ENCODE measurements around the gene UBL4B. TPM values are rescaled to one million over a fixed set of nuclear protein-coding genes. Genes with fewer than 3 reads are reported as not detected.

Gene UBL4B
- total RNA-seq, 1 experiment from 2014 or later = not detected

DNA sequence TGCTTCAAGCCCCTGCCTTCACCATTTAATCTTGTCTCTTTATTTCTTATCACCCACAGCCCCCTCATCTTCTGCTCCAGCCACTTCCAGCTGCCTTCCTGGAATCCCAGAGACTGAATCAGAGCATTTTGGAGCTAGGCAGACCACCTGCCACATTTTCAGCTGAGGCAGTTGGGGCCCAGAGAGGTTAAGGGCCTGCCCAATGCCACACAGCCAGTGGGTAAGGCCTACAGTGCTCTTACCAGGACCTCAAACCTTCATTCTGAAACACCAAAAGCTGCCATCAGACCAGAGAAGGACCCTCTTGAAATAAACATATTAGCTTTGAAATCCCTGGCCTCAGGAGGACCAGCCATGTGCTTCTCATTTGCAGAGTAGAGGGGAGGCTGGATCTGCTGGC is 20.4 kb downstream of the UBL4B start:
- H3K27me3 ChIP-seq (ENCODE audit: insufficient read depth, low read length) = peaks cover 7% of the 10 kb centered on the region; the same call in 1 of the 2 replicates
- no peak overlapping the region for H2BK5ac ChIP-seq (ENCODE audit: insufficient read length, low read length)
- no peaks in the 10 kb centered on the region for H3K79me1 ChIP-seq (ENCODE audit: insufficient read depth, low read depth, low read length, poor library complexity, severe bottlenecking)
- no peaks in the 10 kb centered on the region for H3K9me3 ChIP-seq (ENCODE audit: control insufficient read depth, low read depth, low read length)
- H2BK20ac ChIP-seq (ENCODE audit: low read depth, low read length, poor library complexity, severe bottlenecking) = no peak overlapping the region
- no peak overlapping the region for H2AK5ac ChIP-seq (ENCODE audit: insufficient read length, low read length)
- H3K14ac ChIP-seq (ENCODE audit: insufficient read depth, low read length) = no peak overlapping the region
- no peak overlapping the region for H3K18ac ChIP-seq (ENCODE audit: insufficient read length, low read depth, low read length)
- H3K27ac Mint-ChIP-seq = no peak overlapping the region; a peak in 2 of 7 replicates
- H3K23me2 ChIP-seq (ENCODE audit: insufficient read length, low read depth, low read length, poor library complexity, severe bottlenecking) = no peaks in the 10 kb centered on the region
- H4K20me1 ChIP-seq (ENCODE audit: control insufficient read depth, insufficient read depth, insufficient read length) = no peaks in the 10 kb centered on the region
- DNase-seq = no peak
- no peak overlapping the region for H2BK15ac ChIP-seq (ENCODE audit: low read depth, low read length)
- TF ChIP-seq, protein P1, sequence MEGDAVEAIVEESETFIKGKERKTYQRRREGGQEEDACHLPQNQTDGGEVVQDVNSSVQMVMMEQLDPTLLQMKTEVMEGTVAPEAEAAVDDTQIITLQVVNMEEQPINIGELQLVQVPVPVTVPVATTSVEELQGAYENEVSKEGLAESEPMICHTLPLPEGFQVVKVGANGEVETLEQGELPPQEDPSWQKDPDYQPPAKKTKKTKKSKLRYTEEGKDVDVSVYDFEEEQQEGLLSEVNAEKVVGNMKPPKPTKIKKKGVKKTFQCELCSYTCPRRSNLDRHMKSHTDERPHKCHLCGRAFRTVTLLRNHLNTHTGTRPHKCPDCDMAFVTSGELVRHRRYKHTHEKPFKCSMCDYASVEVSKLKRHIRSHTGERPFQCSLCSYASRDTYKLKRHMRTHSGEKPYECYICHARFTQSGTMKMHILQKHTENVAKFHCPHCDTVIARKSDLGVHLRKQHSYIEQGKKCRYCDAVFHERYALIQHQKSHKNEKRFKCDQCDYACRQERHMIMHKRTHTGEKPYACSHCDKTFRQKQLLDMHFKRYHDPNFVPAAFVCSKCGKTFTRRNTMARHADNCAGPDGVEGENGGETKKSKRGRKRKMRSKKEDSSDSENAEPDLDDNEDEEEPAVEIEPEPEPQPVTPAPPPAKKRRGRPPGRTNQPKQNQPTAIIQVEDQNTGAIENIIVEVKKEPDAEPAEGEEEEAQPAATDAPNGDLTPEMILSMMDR (conservative IDR thresholded peaks at IDR 0.05) = no peak
- H3K4me1 ChIP-seq (ENCODE audit: insufficient read depth, low read length) = peaks cover 6% of the 10 kb centered on the region; the same call in 1 of the 2 replicates
- H4K5ac ChIP-seq (ENCODE audit: insufficient read length, low read depth, low read length) = no peak overlapping the region
- no peaks in the 10 kb centered on the region for H3K36me3 Mint-ChIP-seq (ENCODE audit: insufficient read depth in 1 of 3, low read depth in 3 of 3)
- H3T11ph ChIP-seq (ENCODE audit: low read length) = no peak overlapping the region
- H3K27me3 Mint-ChIP-seq (ENCODE audit: low read depth) = peaks cover 59% of the 10 kb centered on the region
- H4K8ac ChIP-seq (replicated peaks; ENCODE audit: insufficient read length, low read depth, low read length) = no peak overlapping the region
- no peak overlapping the region for H3K56ac ChIP-seq (ENCODE audit: insufficient read length, low read depth, low read length)
- H3K23ac ChIP-seq (ENCODE audit: insufficient read length, low read depth, low read length) = no peak overlapping the region
- H3K79me2 ChIP-seq (ENCODE audit: insufficient read depth, low read length) = no peaks in the 10 kb centered on the region
- H3K27ac ChIP-seq (ENCODE audit: insufficient read length, low read depth, low read length) = no peak overlapping the region
- H3K9ac ChIP-seq (ENCODE audit: extremely low read depth, insufficient read length, low read length) = no peak overlapping the region
- no peak overlapping the region for H3K4me3 Mint-ChIP-seq
- peaks cover 33 to 43% of the 10 kb centered on the region in 2 experiments for H3K4me1 Mint-ChIP-seq
- H2BK12ac ChIP-seq (ENCODE audit: insufficient read length, low read depth, low read length) = no peak overlapping the region
- no peak overlapping the region for H2AFZ ChIP-seq (ENCODE audit: low read length)
- H3K4me2 ChIP-seq (ENCODE audit: insufficient read depth, insufficient read length, low read length) = no peak overlapping the region
- no peak overlapping the region for H4K91ac ChIP-seq (ENCODE audit: insufficient read length, low read depth, low read length)
- no peak overlapping the region for H2BK120ac ChIP-seq (ENCODE audit: low read depth, low read length, poor library complexity, severe bottlenecking)
- H3K9me3 Mint-ChIP-seq = no peaks in the 10 kb centered on the region; a peak in 1 of 5 replicates
- H3K4ac ChIP-seq (ENCODE audit: low read depth, low read length) = no peak overlapping the region
